GM23338 (cell line): ENCODE results near the gene TTC22.

Experiments
- CTCF ChIP-seq, 2 experiments: fragments of 200-600 bp in 1 of 2; sonication (generic) in 1 of 2; conservative IDR thresholded peaks; 2 replicates each; pipeline versions ENCODE4 v1.5.1 to v1.6.1; 2016 to 2017; ENCODE audit warnings: antibody characterized with exemption in 2 of 2, low read depth in 2 of 2, mild to moderate bottlenecking in 2 of 2, moderate library complexity in 1 of 2
- POLR2AphosphoS5 ChIP-seq: IDR thresholded peaks from 2 replicates; pipeline ENCODE4 v1.6.1; 2016; ENCODE audit warnings: antibody characterized with exemption, low read depth

DNA sequence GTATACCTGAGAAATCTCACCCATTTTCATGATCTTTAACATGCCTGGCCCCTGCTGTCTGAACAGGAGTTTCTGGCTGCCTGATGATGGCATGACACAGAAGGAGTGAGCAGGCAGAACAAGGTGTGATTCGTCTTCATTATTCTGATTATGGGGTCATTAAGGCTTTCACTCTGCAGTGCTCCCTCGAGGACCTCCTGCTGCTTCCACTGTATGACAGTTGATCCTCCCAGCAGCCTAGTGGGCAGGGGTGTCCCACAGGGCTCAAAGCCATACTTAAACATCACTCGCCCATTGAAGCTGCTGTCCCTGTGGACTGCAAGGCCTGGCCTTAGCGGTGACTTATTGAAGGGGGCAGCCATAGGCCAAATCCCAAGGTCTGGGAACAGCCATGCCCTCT is 24.1 kb downstream of the TTC22 start:
- TF ChIP-seq CTCF (conservative IDR thresholded peaks at IDR 0.05; ENCODE audit: low read depth in 2 of 2) (no peak), POLR2AphosphoS5 (no peak)
